NCI-H226 (cell line): ENCODE measurements around the gene BAIAP2L2.
"Not testable (repeated sequence)": the region's sequence is repeated elsewhere in the genome, so short reads cannot be mapped to it uniquely, and the experiment has no call there.

ENCODE experiments used
- DNase-seq: peaks from one replicate; pipeline ENCODE4 v3.0.0-alpha.2; 2015

Gene BAIAP2L2

DNA sequence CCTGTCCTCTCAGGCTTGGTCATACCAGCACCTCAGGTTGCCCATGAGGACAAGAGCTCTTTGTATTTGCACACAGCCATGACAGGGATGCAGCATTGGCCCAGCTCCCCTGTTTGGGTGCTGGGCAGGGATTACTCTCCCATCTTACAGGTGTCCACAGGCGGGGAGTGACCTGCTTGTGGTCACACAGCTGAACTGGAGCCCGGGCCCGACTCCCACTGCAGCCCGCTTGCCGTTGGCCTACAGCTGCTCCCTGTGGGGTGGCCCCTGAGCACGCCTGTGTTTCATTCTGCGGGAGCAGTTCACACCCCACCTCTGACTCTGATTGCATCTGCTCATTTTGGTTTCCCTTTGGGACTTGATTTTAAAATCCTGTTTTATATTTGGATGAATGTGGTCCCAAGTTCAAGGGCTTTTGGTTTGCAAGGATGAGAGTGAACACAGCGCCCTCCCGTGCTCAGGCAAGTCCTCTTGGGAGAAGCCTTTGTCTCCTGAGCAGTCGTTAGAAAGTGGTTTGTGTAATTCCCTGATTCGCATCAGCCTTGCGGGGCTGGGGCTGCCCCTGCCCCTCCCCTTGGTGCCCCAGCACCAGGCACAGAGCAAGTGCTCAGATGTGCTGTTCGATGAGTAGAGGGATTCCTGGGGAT, 44.0 kb downstream of the BAIAP2L2 start:
- DNase-seq, result no peak

DNA sequence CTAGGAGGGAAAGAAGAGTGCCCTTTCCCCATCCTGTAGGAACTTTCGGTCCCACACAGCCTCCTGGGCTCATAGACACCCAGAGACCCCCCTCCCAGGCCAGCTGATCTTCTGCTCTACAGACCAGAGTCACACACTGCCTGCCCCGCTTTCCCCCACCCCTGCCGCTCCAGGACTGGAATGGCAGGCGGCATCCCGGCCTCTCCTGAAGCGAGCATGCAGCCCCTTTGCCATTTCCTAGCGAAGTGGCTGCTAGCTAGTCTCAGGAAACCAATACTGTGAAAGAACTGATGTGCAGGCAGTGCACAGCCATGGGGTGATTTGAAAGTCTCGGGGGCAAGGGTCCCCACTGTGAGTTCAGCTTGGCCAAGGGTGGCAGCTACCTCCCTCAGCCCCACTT, 44.9 kb downstream of the BAIAP2L2 start:
- no peak for DNase-seq

DNA sequence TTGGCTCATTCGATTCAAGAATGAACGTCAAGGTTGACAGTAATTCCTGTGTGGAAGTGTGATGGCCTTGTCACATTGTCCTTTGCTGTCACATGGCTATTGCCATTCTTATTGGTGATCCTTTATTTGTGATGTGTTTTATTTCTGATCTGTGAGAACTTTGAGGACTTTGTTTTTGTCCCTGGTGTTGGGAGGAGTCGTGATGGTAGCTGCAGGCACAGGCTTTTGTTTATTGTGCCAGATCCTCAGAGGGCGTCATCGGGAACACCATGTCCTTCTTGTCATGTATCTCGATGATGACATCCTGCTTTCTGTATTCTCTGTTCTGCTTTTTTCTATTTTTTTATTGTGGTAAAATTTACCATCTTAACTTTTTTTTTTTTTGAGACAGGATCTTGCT, 47.7 kb downstream of the BAIAP2L2 start:
- DNase-seq, result no peak

DNA sequence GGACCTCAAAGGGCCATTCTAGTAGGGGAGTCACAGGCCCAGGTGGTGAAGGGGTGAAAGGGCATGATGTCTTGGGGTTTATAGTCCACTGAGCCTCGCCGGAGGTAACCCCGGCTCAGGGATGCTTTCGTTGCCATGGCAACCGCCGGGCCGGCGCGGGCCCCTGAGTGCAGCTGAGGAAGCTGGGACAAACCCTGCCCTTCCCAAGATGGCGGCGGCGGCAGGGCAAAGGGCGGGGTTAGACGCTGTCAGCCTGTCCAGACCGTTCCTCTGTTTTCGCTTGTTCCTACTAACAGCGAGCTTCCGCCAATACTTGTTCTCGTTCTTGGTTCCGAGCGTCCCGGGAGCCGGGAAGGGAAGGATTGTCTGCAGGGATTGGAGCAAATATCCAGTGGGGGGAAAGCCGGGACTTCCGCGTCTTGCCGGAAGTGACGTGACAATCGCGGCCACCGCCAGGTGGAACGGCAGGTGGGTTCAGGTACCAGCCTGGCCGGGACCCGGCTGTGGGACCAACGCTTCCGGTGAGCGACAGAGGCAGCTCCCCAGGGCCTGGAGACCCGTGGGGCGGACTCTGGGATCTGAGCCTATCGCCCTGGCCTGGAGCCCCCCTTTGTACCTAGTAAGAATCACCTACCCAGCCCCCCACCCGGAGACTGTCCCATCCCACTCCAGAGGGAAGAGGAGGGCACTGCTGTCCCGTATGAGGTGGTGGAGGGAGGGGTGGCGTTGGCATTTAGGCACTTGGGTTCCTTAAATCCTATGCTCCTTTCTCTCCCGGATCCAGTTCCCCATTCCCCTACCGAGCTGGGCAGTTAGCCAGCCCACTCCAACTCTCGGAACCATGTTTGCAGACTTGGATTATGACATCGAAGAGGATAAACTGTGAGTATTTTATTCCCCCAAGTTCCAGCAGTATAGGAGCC, 53.3 kb downstream of the BAIAP2L2 start, which contains the start of gene PICK1:
Gene PICK1 (plus strand): TSS at position 436 of the 923 bp plus-strand sequence. CDS start 406 bp downstream, at position 842.
- peak; percentile 86 for DNase-seq

DNA sequence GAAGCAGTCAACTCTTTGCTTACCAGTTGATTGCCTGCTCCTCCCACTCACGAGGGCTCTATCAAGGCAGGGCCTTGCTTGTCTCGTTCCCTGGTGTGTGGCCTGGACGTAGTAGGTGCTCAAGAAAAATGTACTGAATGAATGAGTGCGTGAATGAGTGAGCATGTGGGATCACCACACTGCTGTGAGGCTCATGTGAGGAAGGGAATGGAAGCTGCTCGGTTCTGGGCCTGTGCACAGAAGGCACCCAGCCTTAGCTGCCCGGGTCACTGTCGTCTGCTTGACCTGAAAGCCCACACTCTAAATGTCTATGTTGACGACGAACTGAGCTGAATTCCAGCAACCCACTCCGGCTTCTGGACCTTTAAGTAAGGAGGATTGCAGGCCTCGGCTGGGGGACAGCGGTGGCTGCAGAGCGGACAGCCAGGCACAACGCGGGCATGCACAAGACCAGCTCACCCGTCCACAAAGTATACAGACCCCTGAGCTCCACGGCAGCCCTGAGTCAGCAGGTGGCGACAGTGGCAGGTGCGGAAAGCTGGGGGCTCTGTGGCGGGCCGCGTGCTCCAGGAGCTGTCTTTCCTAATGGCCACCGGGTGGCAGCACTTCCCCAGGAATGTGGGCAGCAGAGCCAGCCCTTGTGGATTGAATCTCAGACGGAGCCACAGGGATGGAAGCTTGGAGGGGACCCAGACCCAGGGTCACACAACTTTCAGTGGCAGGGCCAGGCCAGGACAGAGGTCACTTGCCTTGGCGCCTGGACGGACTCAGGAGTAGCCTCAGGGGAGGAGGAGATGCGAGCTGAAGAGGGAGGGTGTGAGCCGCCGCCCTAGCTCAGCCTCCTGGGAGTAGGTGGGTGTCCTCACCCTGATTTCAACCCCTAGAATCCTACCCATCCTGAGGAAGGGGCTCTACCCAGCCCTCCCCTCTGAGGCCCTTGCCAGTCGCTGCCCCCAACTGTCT, 58.3 kb downstream of the BAIAP2L2 start:
- peak; percentile 32 for DNase-seq

DNA sequence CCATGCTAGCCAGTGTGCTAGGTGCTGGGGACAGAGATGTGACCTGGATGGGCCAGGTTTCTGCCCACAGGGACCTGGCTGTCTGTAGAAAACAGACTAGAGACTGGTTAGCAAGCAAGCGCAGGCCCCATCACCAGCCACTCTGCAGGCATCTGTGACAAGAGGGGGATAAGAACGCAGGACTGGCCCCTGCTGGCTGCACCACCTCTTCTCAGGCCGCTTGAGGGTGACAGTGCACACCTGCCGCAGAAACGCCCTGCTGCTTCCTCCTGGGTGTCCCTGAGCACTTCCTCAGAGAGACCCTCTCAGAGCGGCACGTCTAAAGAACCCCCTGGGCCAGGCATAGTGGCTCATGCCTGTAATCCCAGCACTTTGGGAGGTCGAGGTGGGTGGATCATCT, 59.2 kb downstream of the BAIAP2L2 start:
- DNase-seq, result no peak

DNA sequence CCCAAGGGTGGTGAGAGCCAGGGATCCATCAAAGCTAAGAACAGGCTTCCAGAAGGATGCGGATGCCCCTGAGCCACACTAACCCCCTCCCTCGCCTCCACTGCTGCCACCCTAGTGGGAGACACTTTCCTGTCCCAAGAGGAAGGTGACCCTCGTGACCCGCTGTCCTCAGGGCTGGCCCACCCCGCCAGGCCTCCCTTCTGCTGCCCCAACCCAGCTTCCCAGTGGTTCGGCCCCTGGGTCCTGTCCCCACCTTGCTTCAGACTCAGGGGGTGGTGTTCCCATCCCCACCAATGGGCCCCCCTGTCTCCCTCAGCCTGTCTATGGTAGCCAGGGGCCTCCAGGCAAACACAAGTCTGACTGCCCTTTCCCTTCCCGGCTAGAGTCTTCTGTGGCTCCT, 59.8 kb downstream of the BAIAP2L2 start:
- DNase-seq, result no peak

DNA sequence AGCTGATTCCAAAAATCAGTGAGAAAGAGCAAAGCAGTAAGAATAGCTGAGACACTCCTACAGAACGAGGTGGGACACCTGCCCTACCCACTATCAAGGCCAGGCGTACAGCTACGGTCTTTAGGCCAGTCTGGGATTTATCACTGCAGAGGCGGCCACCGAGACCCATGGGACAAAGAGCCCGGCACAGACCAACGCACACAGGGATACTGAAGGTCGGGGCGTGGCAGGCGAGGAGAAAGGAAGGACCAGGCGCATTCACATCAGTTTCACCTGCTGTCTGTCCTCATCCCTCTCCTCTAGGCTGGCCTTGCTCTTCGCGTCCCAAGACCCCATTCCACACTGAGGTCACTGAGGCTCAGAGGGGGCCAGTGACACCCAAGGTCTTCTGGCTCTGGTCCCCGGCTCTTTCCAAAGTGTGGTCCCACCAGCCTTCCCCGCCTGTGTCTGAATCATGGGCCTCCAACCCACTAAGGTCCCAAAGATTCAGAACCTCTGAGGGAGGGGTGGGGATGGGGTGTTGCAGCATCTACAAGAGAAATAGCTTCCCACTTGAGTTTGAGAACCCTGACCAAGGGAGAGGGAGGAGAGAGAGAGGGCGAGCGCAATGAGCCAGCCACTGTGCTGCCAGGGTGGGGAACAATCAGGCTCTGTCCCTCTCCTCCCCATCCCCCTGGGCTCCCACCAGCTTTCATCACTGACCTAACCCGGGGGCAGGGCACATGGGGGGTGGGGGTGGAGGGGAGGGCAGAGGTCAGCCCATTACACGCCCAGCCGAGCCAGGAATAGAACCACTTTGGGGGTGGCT, 60.5 kb downstream of the BAIAP2L2 start:
- DNase-seq, result no peak

DNA sequence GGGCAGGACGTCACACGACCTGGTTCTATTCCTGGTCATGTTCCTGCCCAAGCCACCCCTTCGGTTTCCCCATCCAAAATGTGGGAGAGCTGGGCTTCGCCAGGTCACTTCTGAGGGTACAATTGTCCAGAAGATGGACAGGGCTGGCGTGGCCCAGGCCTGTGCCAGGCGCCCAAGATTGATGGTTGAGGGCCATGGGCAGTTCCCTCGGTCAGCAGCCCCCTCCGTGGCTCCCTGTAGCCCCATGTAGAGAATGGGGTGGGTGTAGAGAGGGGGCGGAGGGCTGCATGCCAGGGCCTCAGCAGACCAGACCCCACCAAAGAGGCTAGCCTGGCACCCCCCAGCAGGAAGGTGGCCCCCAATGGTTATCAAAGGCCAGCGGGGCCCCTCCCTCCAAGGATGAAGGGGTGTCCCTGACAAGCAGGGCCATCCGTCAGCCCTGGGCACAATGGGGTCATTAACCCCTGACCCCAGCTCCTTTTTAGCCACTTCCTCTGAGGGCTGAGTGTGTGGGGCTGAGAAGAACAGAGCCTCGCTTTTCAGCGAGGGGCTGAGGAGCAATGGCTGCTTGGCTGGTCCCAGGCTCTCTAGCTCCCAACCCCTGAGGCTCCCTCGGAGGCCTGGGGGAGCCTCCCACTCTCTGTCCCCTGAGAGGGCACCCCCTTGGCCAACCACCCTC, 64.3 kb downstream of the BAIAP2L2 start:
- DNase-seq, result no peak

DNA sequence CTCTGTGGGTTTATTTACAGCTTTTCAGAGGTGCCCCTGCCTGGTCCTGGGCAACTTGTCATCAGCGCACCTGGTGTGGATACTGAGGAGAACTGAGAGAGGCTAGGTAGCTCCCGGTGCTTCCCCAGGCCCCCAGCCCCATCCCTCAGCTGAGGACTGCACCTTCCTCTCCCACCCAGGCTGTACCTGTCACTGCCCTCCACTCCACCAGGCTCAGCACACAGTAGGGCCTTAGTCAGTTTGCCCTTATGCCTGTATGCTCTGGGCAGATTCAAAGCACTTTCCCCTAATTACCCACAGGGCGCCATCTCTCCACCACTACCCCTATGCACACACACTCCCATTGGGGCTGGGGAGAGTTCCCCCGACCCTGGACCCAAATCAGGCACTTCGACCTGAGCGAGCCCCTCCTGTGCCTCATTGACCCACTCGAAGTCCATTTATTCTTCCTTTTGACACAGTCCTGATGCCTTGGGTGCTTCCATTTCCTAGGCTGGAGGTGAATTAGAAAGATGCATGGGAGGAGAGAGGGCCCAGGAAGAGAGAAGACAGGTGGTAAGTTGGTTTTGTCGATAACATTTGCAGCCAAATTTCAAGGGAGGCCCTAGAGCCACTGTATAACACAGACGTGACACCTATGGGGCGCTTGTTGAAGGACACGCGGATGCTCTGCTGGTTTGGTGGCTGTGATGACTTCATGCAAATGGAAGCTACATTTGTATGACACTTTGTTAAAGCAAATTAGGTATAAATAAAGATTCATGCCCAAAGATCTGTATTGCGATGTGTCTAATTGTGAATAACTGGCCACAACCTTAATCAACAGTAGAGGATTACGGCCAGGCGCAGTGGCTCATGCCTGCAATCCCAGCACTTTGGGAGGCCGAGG, 67.1 kb downstream of the BAIAP2L2 start:
- no peak for DNase-seq

DNA sequence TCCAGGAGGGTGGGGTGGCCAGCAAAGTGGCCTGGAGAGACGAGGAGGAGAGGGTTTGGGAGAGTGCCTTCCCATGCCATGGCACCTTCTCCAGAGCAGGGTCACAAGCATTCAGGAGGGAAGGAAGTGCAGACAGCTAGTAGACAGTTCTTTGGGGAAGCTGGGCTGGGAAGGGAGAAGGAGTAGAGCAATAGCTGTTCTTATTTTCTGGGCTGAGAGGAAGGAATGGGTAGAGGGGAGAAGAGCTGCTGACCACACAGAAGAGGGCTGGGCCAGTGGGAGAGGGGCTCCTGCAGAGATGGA, 68.0 kb downstream of the BAIAP2L2 start:
- DNase-seq, result no peak

DNA sequence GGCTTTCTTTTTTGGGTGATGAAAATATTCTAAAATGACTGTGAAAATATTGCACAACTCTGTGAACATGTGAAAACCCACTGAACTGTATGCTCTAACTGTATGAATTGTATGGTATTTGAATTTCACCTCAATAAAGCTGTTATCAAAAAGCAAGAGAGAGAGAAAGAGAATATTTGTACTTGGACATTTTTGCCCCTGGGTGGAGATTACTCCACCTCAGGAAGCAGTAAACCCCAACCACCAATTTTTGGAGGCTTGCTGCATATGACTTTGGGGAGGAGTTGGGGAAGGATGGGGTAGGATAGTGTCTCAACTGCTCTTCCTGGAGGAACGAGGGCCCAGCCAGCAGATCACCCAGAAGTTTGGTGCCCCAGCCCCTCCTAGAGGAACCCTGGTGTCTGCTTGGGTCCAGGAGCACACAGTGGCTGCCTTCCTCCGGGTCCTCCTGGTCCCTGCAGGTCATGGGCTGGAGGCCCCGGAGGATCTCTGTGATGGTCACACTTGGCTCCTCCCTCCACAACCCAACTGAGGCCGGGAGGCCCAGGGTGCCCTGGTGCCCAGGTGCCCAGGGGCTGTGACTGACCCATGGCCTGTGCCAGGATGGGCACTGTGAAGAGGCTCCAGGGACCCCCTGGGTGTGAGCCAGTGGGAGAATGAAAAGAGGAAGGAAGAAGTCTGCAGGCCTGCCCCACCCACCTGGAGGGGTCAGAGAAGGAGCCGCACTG, 68.6 kb downstream of the BAIAP2L2 start:
- DNase-seq, result no peak

DNA sequence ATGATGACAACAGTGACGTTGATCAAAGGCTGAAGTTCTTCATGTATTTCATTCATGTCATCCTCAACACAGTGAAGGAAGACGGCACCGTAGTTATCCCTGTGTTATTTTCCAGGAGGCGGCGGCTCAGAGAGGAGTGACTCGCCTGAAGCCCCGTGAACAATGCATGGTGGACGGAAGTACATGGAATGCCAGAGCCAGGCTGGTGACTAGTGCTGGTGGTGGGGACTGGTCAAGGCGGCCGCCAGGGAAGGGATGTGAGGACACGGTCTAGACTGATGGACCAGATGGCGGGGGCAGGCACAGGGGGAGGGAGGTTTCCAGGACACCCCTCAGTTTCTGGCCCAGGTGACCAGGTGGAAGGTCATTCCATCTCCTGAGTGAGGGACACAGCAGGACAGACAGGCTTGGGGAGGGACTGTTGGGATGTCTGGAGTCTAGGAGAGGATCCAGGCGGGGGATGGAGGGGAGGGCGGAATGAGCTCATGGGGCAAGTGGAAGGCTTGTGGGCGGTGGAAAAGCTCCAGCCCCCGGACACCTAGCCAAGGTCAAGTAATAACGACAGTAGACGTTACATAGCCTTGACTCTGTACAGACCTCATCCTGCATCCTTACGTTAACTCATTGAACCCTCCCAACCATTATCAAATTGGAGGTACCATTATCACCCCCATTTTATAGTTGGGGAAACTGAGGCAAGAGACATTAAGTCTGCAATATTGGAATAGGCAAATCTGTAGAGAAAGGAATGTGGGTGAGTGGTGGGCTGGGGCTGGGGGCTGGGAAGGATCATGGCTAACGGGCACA, 69.3 kb downstream of the BAIAP2L2 start:
- DNase-seq, result no peak

DNA sequence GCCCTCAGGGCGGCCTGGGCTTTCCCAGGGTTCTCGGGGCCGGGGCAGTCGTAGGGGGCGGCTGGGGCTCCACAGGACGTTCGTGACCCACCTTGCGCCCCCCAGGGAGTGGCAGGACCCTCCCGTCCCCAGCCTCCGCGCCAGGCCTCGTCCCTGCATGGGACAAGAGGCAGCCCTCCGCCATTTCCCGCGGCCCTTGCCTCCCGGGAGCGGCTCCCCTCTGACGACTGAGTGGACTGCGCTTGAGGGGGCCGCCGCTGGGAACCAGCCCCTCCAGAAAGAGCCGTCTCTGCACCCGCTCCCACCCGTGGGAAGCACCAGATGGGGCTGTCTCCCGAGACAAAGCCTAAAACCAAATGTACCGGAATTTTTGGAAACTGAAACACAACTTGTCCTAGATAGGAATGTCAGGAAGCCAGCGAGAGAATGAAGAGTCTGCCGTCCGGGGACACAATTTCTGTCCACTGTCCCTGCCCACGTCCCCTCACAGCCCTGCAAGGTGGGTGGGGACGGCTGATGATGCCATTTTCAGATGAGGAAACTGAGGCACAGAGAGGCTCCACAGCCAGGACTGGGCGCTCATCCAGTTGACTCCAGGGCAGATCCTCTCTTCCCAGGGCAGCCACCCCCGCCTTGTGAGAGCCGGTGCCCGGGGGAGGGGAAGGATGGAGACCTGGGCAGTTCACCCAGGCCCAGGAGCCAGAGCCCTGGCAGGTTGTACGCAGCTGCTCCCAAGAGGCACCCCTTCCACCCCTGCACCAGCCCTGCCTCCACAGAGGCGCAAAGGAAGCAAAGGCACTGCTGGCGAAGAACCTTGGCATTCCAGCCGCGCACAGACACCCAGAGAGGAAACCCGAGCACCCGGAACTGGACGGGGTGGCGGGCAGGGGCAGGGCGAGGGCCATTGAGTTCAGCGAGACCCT, 71.3 kb downstream of the BAIAP2L2 start:
- DNase-seq, result no peak

DNA sequence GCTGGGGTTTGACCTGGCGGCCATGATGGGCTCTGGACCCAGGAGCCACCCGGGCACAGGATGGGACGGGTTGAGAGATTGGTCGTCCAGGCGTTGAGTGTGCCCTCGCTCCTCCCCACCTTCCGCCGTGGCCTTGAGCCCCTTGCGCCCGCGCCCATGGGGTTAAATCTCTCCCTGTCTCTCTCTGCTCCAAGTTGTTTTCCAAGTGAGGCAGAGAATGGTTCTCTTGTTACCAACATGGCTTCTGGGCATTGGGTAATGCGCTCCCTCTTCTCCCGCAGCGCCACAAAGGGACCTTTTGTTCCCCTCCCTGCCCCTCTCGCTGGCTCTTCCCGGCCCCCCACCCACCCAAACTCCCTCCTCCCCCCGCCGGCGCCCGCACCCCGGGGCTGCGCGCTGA, 72.1 kb downstream of the BAIAP2L2 start:
- DNase-seq, result no peak

DNA sequence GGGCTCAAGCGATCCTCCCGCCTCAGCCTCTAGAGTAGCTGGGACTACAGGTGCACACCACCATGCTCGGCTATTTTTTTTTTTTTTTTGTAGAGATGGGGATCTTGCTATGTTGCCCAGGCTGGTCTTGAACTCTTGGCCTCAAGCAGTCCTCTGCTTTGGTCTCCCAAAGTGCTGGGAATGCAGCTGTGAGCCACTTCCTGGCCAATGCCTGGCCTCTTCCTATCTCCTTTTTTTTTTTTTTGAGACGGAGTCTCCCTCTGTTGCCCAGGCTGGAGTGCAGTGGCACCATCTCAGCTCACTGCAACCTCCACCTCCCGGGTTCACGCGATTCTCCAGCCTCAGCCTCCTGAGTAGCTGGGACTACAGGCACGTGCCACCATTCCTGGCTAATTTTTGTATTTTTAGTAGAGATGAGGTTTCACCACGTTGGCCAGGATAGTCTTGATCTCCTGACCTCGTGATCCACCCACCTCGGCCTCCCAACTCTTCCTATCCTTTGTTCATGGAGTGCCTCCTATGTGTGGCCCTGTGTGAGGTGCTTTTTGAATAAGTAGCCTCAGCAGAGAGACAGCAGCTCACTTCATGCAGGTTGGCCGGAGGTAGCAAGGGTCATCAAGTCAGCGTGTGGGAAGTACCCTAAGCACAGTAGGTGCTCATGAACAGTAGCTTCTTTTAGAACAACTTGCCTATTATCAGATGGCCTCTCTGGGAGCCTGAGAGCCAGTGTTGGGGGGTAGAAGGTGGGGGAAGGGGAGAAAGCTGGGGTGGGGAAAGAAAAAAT, 72.9 kb downstream of the BAIAP2L2 start:
- not testable (repeated sequence) for DNase-seq
